Liver (tissue), 9 donors: Measurements from ENCODE around the gene OTOF. TPM values are rescaled to one million over a fixed set of nuclear protein-coding genes. Genes with fewer than 3 reads are reported as not detected.

Experiments used
- DNase-seq: peaks from one replicate; pipeline ENCODE4 v3.0.0-alpha.2; 2017; ENCODE audit warnings: low spot score
- H3K27ac ChIP-seq, 2 donors: one replicate each; pipeline ENCODE4 v1.7.0; 2013; ENCODE audit warnings: inconsistent platforms in 2 of 2, low read length in 2 of 2, control low read depth in 1 of 2, low read depth in 1 of 2, mild to moderate bottlenecking in 1 of 2
- H3K27me3 ChIP-seq, 4 donors: one replicate each; pipeline versions ENCODE4 v1.6.1 to v1.7.0; 2013; ENCODE audit warnings: low read length in 3 of 4, inconsistent platforms in 1 of 4, mild to moderate bottlenecking in 1 of 4, moderate library complexity in 1 of 4; ENCODE audit not compliant: control insufficient read depth in 4 of 4, insufficient read depth in 4 of 4
- H3K36me3 ChIP-seq, 4 donors: one replicate each; pipeline versions ENCODE4 v1.6.1 to v1.7.0; 2013; ENCODE audit warnings: low read length in 3 of 4, mild to moderate bottlenecking in 3 of 4, low read depth in 1 of 4, moderate library complexity in 1 of 4; ENCODE audit not compliant: control insufficient read depth in 4 of 4, insufficient read depth in 3 of 4
- H3K4me1 ChIP-seq, 4 donors: one replicate each; pipeline versions ENCODE4 v1.6.1 to v1.7.0; 2013; ENCODE audit warnings: low read length in 3 of 4, mild to moderate bottlenecking in 3 of 4, moderate library complexity in 1 of 4; ENCODE audit not compliant: control insufficient read depth in 4 of 4, insufficient read depth in 4 of 4
- H3K4me3 ChIP-seq, 3 donors: one replicate each; pipeline versions ENCODE4 v1.6.1 to v1.7.0; 2013; ENCODE audit warnings: low read length in 3 of 3, control low read depth in 1 of 3, low read depth in 1 of 3, mild to moderate bottlenecking in 1 of 3
- H3K9ac ChIP-seq, 2 donors: one replicate each; pipeline ENCODE4 v1.7.0; 2013; ENCODE audit warnings: low read length in 2 of 2, mild to moderate bottlenecking in 2 of 2, moderate library complexity in 2 of 2, control low read depth in 1 of 2, low read depth in 1 of 2
- H3K9me3 ChIP-seq, 4 donors: one replicate each; pipeline versions ENCODE4 v1.6.1 to v1.7.0; 2013; ENCODE audit warnings: low read length in 3 of 4; ENCODE audit not compliant: control insufficient read depth in 4 of 4
- ATF3 ChIP-seq: IDR thresholded peaks from 2 replicates; pipeline ENCODE4 v1.6.1; 2016; ENCODE audit warnings: antibody characterized with exemption
- CTCF ChIP-seq: fragments of 150-350 bp; IDR thresholded peaks from 2 replicates; pipeline ENCODE4 v1.5.1; 2017; ENCODE audit warnings: improper control_type of control experiment, low read depth, low read length; ENCODE audit not compliant: missing input control
- EGR1 ChIP-seq, 2 donors: IDR thresholded peaks; 2 replicates each; pipeline ENCODE4 v1.6.1; 2016 to 2018; ENCODE audit warnings: antibody characterized with exemption in 2 of 2, low read depth in 2 of 2
- FOXA1 ChIP-seq: IDR thresholded peaks from 2 replicates; pipeline ENCODE4 v1.6.1; 2016; ENCODE audit warnings: antibody characterized with exemption
- FOXA2 ChIP-seq: IDR thresholded peaks from 2 replicates; pipeline ENCODE4 v1.6.1; 2016; ENCODE audit warnings: antibody characterized with exemption
- GABPA ChIP-seq, 2 donors: IDR thresholded peaks in 1 of 2; conservative IDR thresholded peaks in 1 of 2; 2 replicates each; pipeline ENCODE4 v1.6.1; 2016; ENCODE audit warnings: antibody characterized with exemption in 2 of 2, mild to moderate bottlenecking in 1 of 2, moderate library complexity in 1 of 2
- HNF4A ChIP-seq, 2 donors: conservative IDR thresholded peaks; 2 replicates each; pipeline ENCODE4 v1.6.1; 2016; ENCODE audit warnings: antibody characterized with exemption in 2 of 2, mild to moderate bottlenecking in 2 of 2
- HNF4G ChIP-seq: IDR thresholded peaks from 2 replicates; pipeline ENCODE4 v1.6.1; 2016; ENCODE audit warnings: antibody characterized with exemption
- JUND ChIP-seq, 2 donors: IDR thresholded peaks; 2 replicates each; pipeline ENCODE4 v1.6.1; 2016; ENCODE audit warnings: antibody characterized with exemption in 2 of 2
- MAX ChIP-seq: IDR thresholded peaks from 2 replicates; pipeline ENCODE4 v1.6.1; 2016; ENCODE audit warnings: antibody characterized with exemption
- NR2F2 ChIP-seq: IDR thresholded peaks from 2 replicates; pipeline ENCODE4 v1.6.1; 2016; ENCODE audit warnings: antibody characterized with exemption
- RAD21 ChIP-seq, 2 donors: IDR thresholded peaks; 2 replicates each; pipeline ENCODE4 v1.6.1; 2016; ENCODE audit warnings: antibody characterized with exemption in 2 of 2, mild to moderate bottlenecking in 2 of 2
- RXRA ChIP-seq, 2 donors: IDR thresholded peaks; 2 replicates each; pipeline ENCODE4 v1.6.1; 2017 to 2018; ENCODE audit warnings: antibody characterized with exemption in 2 of 2, mild to moderate bottlenecking in 1 of 2
- SP1 ChIP-seq: IDR thresholded peaks from 2 replicates; pipeline ENCODE4 v1.6.1; 2018; ENCODE audit warnings: antibody characterized with exemption, mild to moderate bottlenecking
- TAF1 ChIP-seq: conservative IDR thresholded peaks from 2 replicates; pipeline ENCODE4 v1.6.1; 2016; ENCODE audit warnings: antibody characterized with exemption, mild to moderate bottlenecking
- YY1 ChIP-seq: IDR thresholded peaks from 2 replicates; pipeline ENCODE4 v1.6.1; 2016; ENCODE audit warnings: antibody characterized with exemption, mild to moderate bottlenecking
- ZBTB33 ChIP-seq: IDR thresholded peaks from 2 replicates; pipeline ENCODE4 v1.6.1; 2016; ENCODE audit warnings: antibody characterized with exemption
- WGBS: extraction: QIAGEN DNeasy Blood & Tissue Kit; methylation state at CpG from one replicate; pipeline ENCODE4 v1.1.7; 2013; 5-methylcytosine and 5-hydroxymethylcytosine counted together
- polyA plus RNA-seq, 2 donors: library from polyadenylated mRNA; stranded (reverse) in 1 of 2; unstranded in 1 of 2; fragments of 200-250 nt in 1 of 2; fragments of >200 nt in 1 of 2; fragmentation: Nextera tagmentation in 1 of 2; extraction: Ambion mirVana in 1 of 2; gene quantifications; one replicate each; pipeline versions ENCODE4 v1.2.1 to v1.2.3, GENCODE V29; 2013 to 2015
- total RNA-seq, 2 donors: library from RNA; depleted of rRNA; stranded (reverse); fragments of >200 nt; gene quantifications; one replicate each; pipeline ENCODE4 v1.2.3, GENCODE V29; 2014
- TF ChIP-seq, protein P1 (sequence below): IDR thresholded peaks from 2 replicates; pipeline ENCODE4 v1.6.1; 2016; ENCODE audit warnings: antibody characterized with exemption, mild to moderate bottlenecking
- donor health status: healthy.
- donor health status: healthy.
- donor health status: healthy.
- donor health status: healthy.
- donor health status: healthy.

The OTOF gene
- total and polyA plus RNA-seq, 4 donors, result 0.06 to 0.28 (median 0.07) TPM; not detected in 1

GRCh38 chr2:26514045-26514444 is 36.1 kb upstream of the OTOF start:
- TF ChIP-seq FOXA1 (no peak), YY1 (no peak), FOXA2 (no peak), GABPA (IDR thresholded peaks at IDR 0.05 in 1 of 2, conservative IDR thresholded peaks at IDR 0.05 in 1 of 2) (no peak), EGR1 (IDR thresholded peaks at IDR 0.05; ENCODE audit: low read depth in 2 of 2) (no peak), NR2F2 (no peak)
- TF ChIP-seq, protein P1, sequence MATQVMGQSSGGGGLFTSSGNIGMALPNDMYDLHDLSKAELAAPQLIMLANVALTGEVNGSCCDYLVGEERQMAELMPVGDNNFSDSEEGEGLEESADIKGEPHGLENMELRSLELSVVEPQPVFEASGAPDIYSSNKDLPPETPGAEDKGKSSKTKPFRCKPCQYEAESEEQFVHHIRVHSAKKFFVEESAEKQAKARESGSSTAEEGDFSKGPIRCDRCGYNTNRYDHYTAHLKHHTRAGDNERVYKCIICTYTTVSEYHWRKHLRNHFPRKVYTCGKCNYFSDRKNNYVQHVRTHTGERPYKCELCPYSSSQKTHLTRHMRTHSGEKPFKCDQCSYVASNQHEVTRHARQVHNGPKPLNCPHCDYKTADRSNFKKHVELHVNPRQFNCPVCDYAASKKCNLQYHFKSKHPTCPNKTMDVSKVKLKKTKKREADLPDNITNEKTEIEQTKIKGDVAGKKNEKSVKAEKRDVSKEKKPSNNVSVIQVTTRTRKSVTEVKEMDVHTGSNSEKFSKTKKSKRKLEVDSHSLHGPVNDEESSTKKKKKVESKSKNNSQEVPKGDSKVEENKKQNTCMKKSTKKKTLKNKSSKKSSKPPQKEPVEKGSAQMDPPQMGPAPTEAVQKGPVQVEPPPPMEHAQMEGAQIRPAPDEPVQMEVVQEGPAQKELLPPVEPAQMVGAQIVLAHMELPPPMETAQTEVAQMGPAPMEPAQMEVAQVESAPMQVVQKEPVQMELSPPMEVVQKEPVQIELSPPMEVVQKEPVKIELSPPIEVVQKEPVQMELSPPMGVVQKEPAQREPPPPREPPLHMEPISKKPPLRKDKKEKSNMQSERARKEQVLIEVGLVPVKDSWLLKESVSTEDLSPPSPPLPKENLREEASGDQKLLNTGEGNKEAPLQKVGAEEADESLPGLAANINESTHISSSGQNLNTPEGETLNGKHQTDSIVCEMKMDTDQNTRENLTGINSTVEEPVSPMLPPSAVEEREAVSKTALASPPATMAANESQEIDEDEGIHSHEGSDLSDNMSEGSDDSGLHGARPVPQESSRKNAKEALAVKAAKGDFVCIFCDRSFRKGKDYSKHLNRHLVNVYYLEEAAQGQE, result no peak
- no peak for DNase-seq

DNA sequence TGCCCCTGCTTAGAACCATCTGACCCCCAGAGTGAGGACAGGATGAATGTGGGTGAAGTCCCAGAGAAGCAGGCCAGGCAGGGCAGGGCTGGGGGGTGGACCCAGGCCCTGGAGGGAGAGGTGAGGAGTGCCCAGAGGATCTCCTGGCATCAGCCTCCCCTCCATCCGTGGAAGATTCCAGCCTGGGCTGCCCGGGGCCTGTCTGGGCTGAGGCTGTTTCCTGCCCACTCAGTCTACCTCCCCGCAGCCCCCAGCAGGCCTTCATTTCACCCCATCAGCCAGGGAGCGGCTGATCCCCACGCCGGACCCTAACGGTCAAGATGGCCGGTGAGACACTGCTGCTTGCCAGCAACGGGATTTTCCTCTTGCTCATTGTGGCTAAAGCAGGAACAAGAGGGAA is 35.3 kb upstream of the OTOF start:
- Histone ChIP-seq H3K4me1 (no peaks in the 10 kb centered on the region), H3K4me3 (no peak overlapping the region), H3K9ac (no peak overlapping the region), H3K9me3 (no peaks in the 10 kb centered on the region), H3K27ac (no peak overlapping the region), H3K36me3 (no peaks in the 10 kb centered on the region), H3K27me3 (no peaks in the 10 kb centered on the region)
- no peak for DNase-seq
- TF ChIP-seq TAF1, result no peak
- TF ChIP-seq JUND (IDR thresholded peaks at IDR 0.05), result no peak
- no peak for TF ChIP-seq NR2F2
- TF ChIP-seq CTCF, result no peak
- no peak for TF ChIP-seq HNF4A (conservative IDR thresholded peaks at IDR 0.05)
- TF ChIP-seq RXRA (IDR thresholded peaks at IDR 0.05), result no peak
- no peak for TF ChIP-seq ATF3
- TF ChIP-seq, protein P1, result no peak
- TF ChIP-seq HNF4G, result no peak
- no peak for TF ChIP-seq ZBTB33
- TF ChIP-seq SP1, result no peak
- TF ChIP-seq YY1, result no peak
- TF ChIP-seq MAX, result no peak
- TF ChIP-seq FOXA1, result no peak
- no peak for TF ChIP-seq GABPA (IDR thresholded peaks at IDR 0.05 in 1 of 2, conservative IDR thresholded peaks at IDR 0.05 in 1 of 2)
- no peak for TF ChIP-seq FOXA2
- no peak for TF ChIP-seq RAD21 (IDR thresholded peaks at IDR 0.05)
- no peak for TF ChIP-seq EGR1 (IDR thresholded peaks at IDR 0.05; ENCODE audit: low read depth in 2 of 2)
- 91% methylated on average over 9 of the region's 9 CpGs for WGBS

More at GRCh38 chr2:26514045-26514444, 36.1 kb upstream of the OTOF start:
- Histone ChIP-seq H3K4me1 (no peaks in the 10 kb centered on the region), H3K36me3 (no peaks in the 10 kb centered on the region), H3K9me3 (no peaks in the 10 kb centered on the region), H3K27ac (no peak overlapping the region), H3K9ac (no peak overlapping the region), H3K4me3 (no peak overlapping the region), H3K27me3 (no peaks in the 10 kb centered on the region)
- WGBS, result 75% methylated on average over 7 of the region's 7 CpGs
